GM10847 (cell line): Measurements from ENCODE around the gene NXPH4.

Experiments
- POLR2A ChIP-seq: IDR thresholded peaks from 2 replicates; pipeline ENCODE4 v1.6.1; 2011; ENCODE audit not compliant: insufficient read length; ENCODE audit errors: extremely low read depth

The NXPH4 gene

GRCh38 chr12:57255916-57256315 lies 39.3 kb downstream of the NXPH4 start:
- TF ChIP-seq POLR2A = no peak

- TF ChIP-seq POLR2A = no peak
These were observed 42.7 kb downstream of the NXPH4 start for GRCh38 chr12:57258977-57259970.

GRCh38 chr12:57260366-57260765 lies 43.8 kb downstream of the NXPH4 start:
- TF ChIP-seq POLR2A = no peak

- TF ChIP-seq POLR2A = no peak
These were observed 44.9 kb downstream of the NXPH4 start for GRCh38 chr12:57261428-57261865.

- TF ChIP-seq POLR2A = no peak
These were observed 45.7 kb downstream of the NXPH4 start for GRCh38 chr12:57262126-57262822.

GRCh38 chr12:57263096-57263495 lies 46.5 kb downstream of the NXPH4 start:
- TF ChIP-seq POLR2A = no peak

- TF ChIP-seq POLR2A = no peak
These were observed 50.1 kb downstream of the NXPH4 start for GRCh38 chr12:57266681-57267080.

GRCh38 chr12:57268264-57268663 lies 51.7 kb downstream of the NXPH4 start:
- no peak for TF ChIP-seq POLR2A

GRCh38 chr12:57270966-57271470 lies 54.4 kb downstream of the NXPH4 start:
- no peak for TF ChIP-seq POLR2A

GRCh38 chr12:57272337-57273151 lies 56.0 kb downstream of the NXPH4 start:
- no peak for TF ChIP-seq POLR2A

GRCh38 chr12:57273516-57273915 lies 56.9 kb downstream of the NXPH4 start:
- TF ChIP-seq POLR2A = no peak
